GDM1 (cell line): ENCODE data around the gene TBC1D13.
"Not testable (repeated sequence)": the region's sequence is repeated elsewhere in the genome, so short reads cannot be mapped to it uniquely, and the experiment has no call there.

Source experiments
- DNase-seq: peaks from one replicate; lab custom pipeline; 2025; lab: John Stamatoyannopoulos, UW

The TBC1D13 gene

GRCh38 chr9:128785427-128785826, 1.6 kb upstream of the TBC1D13 start:
- no peak for DNase-seq

GRCh38 chr9:128787659-128788058, 606 bp downstream of the TBC1D13 start:
- DNase-seq, result no peak

GRCh38 chr9:128788445-128788844, 1.4 kb downstream of the TBC1D13 start:
- DNase-seq, result no peak

GRCh38 chr9:128790536-128790935, 3.5 kb downstream of the TBC1D13 start:
- no peak for DNase-seq

- no peak for DNase-seq
Observed at GRCh38 chr9:128792134-128792533, 5.1 kb downstream of the TBC1D13 start.

- DNase-seq, result no peak
Observed at GRCh38 chr9:128792978-128793686, 6.1 kb downstream of the TBC1D13 start.

GRCh38 chr9:128794961-128795360, 7.9 kb downstream of the TBC1D13 start:
- DNase-seq, result not testable (repeated sequence)

- no peak for DNase-seq
Observed at GRCh38 chr9:128798896-128799295, 11.8 kb downstream of the TBC1D13 start.

- DNase-seq, result no peak
Observed at GRCh38 chr9:128800061-128800460, 13.0 kb downstream of the TBC1D13 start.

- DNase-seq, result no peak
Observed at GRCh38 chr9:128802482-128802881, 15.4 kb downstream of the TBC1D13 start.

GRCh38 chr9:128805661-128806060, 18.6 kb downstream of the TBC1D13 start:
- DNase-seq, result no peak

GRCh38 chr9:128807827-128808226, 20.8 kb downstream of the TBC1D13 start:
- no peak for DNase-seq

- DNase-seq, result no peak
Observed at GRCh38 chr9:128808543-128808942, 21.5 kb downstream of the TBC1D13 start.

- DNase-seq, result no peak
Observed at GRCh38 chr9:128809036-128809599, 22.1 kb downstream of the TBC1D13 start.

- DNase-seq, result no peak
Observed at GRCh38 chr9:128809831-128810230, 22.8 kb downstream of the TBC1D13 start.

- DNase-seq, result no peak
Observed at GRCh38 chr9:128810873-128811272, 23.8 kb downstream of the TBC1D13 start.

GRCh38 chr9:128818099-128818838, 31.2 kb downstream of the TBC1D13 start, which contains the start of gene ENDOG:
TSS of gene ENDOG (plus strand) at chr9:128818500. CDS start at chr9:128818685, 185 bp downstream.
- peak; percentile 93 for DNase-seq

GRCh38 chr9:128818839-128819715, 32.0 kb downstream of the TBC1D13 start:
- peak; percentile 8 for DNase-seq

- no peak for DNase-seq
Observed at GRCh38 chr9:128819716-128820664, 32.9 kb downstream of the TBC1D13 start.

- no peak for DNase-seq
Observed at GRCh38 chr9:128820665-128821583, 33.9 kb downstream of the TBC1D13 start.
